ENCODE results near the gene SHISA7.

DNA sequence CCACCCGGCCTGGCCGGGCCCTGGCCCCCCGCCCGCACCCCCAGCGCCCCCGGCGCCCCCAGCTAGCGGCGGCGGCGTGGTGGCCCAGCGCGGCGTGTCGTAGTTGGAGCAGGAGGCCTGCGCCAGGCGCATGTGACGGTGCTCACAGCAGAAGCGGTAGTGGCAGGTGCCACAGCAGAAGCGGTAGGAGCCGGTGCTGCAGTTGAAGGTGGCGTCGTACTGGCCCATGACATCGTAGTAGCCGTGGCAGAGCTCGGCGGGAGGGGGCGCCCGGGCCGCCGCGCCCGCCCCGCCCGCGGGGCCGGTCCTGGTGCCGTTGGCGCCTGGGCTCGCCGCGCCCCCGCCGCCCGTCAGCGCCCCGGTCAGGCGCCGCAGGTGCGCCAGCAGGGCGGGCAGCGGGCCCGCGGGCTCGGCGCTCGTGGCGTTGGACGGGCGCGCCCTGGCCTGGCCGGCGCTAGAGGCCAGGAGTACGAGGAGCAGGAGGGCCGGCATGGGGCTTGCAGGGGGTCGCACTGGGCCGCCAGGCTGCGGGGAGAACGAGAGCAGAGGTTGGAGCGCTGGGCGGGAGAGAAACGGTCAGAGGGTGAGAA is 633 bp downstream of the SHISA7 start:
- TF ChIP-seq, protein P1, sequence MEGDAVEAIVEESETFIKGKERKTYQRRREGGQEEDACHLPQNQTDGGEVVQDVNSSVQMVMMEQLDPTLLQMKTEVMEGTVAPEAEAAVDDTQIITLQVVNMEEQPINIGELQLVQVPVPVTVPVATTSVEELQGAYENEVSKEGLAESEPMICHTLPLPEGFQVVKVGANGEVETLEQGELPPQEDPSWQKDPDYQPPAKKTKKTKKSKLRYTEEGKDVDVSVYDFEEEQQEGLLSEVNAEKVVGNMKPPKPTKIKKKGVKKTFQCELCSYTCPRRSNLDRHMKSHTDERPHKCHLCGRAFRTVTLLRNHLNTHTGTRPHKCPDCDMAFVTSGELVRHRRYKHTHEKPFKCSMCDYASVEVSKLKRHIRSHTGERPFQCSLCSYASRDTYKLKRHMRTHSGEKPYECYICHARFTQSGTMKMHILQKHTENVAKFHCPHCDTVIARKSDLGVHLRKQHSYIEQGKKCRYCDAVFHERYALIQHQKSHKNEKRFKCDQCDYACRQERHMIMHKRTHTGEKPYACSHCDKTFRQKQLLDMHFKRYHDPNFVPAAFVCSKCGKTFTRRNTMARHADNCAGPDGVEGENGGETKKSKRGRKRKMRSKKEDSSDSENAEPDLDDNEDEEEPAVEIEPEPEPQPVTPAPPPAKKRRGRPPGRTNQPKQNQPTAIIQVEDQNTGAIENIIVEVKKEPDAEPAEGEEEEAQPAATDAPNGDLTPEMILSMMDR (IDR thresholded peaks at IDR 0.05), result no peak
- no peak for TF ChIP-seq POLR2A (IDR thresholded peaks at IDR 0.05)
